ENCODE data around the gene DGKB. TPM values are rescaled to one million over a fixed set of nuclear protein-coding genes. Genes with fewer than 3 reads are reported as not detected.

The DGKB gene
- total and polyA plus RNA-seq, 7 donors: 0.39 to 22.4 (median 11.3) TPM; not detected in 2

GRCh38 chr7:14639329-14639728 is 263.2 kb downstream of the DGKB start:
- no peak for TF ChIP-seq POLR2AphosphoS5 (IDR thresholded peaks at IDR 0.05)
- TF ChIP-seq EP300 (IDR thresholded peaks at IDR 0.05): no peak
- no peak for TF ChIP-seq CTCF (IDR thresholded peaks at IDR 0.05)
- TF ChIP-seq POLR2A (IDR thresholded peaks at IDR 0.05): no peak
- 18 to 66% methylated on average over 2 of the region's 2 CpGs for WGBS, 2 donors
- intact Hi-C loops (cut with DNase I): no loop called here
- Histone ChIP-seq H3K27ac (no peak overlapping the region), H3K27me3 (no peaks in the 10 kb centered on the region), H3K4me1 (no peaks in the 10 kb centered on the region), H3K4me3 (no peak overlapping the region), H3K36me3 (no peaks in the 10 kb centered on the region), H3K9me3 (no peaks in the 10 kb centered on the region)
- DNase-seq: no peak

DNA sequence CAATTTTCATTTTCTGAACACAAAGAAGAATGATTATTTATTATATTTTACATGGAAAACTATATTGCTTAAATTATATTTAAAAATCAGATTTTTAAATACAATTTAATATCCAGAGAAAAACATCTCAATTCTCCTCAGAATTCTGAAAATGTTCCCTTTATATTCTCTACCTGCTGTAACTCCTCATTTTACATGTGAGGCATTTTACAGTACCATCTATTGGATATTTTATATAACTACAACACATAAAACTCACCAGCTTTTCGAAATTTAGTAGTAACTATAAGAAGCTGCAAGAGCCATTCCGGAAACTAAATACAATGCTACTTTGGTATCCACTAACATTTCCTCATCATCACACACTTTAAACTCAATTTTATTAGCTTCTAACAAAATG is 264.6 kb downstream of the DGKB start:
- TF ChIP-seq EP300 (IDR thresholded peaks at IDR 0.05): no peak
- TF ChIP-seq POLR2A (IDR thresholded peaks at IDR 0.05): no peak
- TF ChIP-seq CTCF (IDR thresholded peaks at IDR 0.05): no peak
- no peak for TF ChIP-seq POLR2AphosphoS5 (IDR thresholded peaks at IDR 0.05)
- no peaks in the 10 kb centered on the region for H3K27me3 ChIP-seq
- H3K27ac ChIP-seq: no peak overlapping the region
- H3K4me3 ChIP-seq: no peak overlapping the region
- H3K4me1 ChIP-seq: no peaks in the 10 kb centered on the region
- no peaks in the 10 kb centered on the region for H3K9me3 ChIP-seq
- H3K36me3 ChIP-seq: no peaks in the 10 kb centered on the region
- intact Hi-C loops (cut with DNase I): no loop called here
- no peak for DNase-seq
- WGBS, 2 donors: 28 to 56% methylated on average over 2 of the region's 2 CpGs

GRCh38 chr7:14635955-14636354 is 266.6 kb downstream of the DGKB start:
- Histone ChIP-seq H3K36me3 (no peaks in the 10 kb centered on the region), H3K9me3 (no peaks in the 10 kb centered on the region), H3K4me1 (no peaks in the 10 kb centered on the region), H3K4me3 (no peak overlapping the region), H3K27ac (no peak overlapping the region), H3K27me3 (no peaks in the 10 kb centered on the region)
- intact Hi-C loops (cut with DNase I): no loop called here
- TF ChIP-seq EP300 (IDR thresholded peaks at IDR 0.05) (no peak), POLR2AphosphoS5 (IDR thresholded peaks at IDR 0.05) (no peak), CTCF (IDR thresholded peaks at IDR 0.05) (no peak), POLR2A (IDR thresholded peaks at IDR 0.05) (no peak)
- WGBS, 2 donors: 17 to 71% methylated on average over 4 of the region's 4 CpGs
- no peak for DNase-seq

- Histone ChIP-seq H3K36me3 (no peaks in the 10 kb centered on the region), H3K4me3 (no peak overlapping the region), H3K4me1 (no peaks in the 10 kb centered on the region), H3K27me3 (no peaks in the 10 kb centered on the region), H3K27ac (no peak overlapping the region), H3K9me3 (no peaks in the 10 kb centered on the region)
- 80 to 90% methylated on average over 2 of the region's 2 CpGs for WGBS, 2 donors
- intact Hi-C loops (cut with DNase I): no loop called here
- DNase-seq: no peak
- TF ChIP-seq POLR2AphosphoS5 (IDR thresholded peaks at IDR 0.05) (no peak), CTCF (IDR thresholded peaks at IDR 0.05) (no peak), POLR2A (IDR thresholded peaks at IDR 0.05) (no peak), EP300 (IDR thresholded peaks at IDR 0.05) (no peak)
Measured at GRCh38 chr7:14630048-14630447, 272.5 kb downstream of the DGKB start.

GRCh38 chr7:14628516-14628915 is 274.0 kb downstream of the DGKB start:
- Histone ChIP-seq H3K27ac (no peak overlapping the region), H3K4me3 (no peak overlapping the region), H3K27me3 (no peaks in the 10 kb centered on the region), H3K9me3 (no peaks in the 10 kb centered on the region), H3K36me3 (no peaks in the 10 kb centered on the region), H3K4me1 (no peaks in the 10 kb centered on the region)
- intact Hi-C loops (cut with DNase I): no loop called here
- TF ChIP-seq CTCF (IDR thresholded peaks at IDR 0.05) (no peak), EP300 (IDR thresholded peaks at IDR 0.05) (no peak), POLR2A (IDR thresholded peaks at IDR 0.05) (no peak)
- WGBS, 2 donors: 91 to 93% methylated on average over 1 of the region's 1 CpG
- DNase-seq: no peak

Data from sigmoid colon (tissue), 7 donors.